Urinary bladder (tissue), 4 donors: ENCODE data around the gene HAND2. TPM values are rescaled to one million over a fixed set of nuclear protein-coding genes. Genes with fewer than 3 reads are reported as not detected.

ENCODE experiments used
- DNase-seq: peaks from one replicate; pipeline ENCODE4 v3.0.0-alpha.2; 2015; ENCODE audit errors: extremely low spot score
- H3K27ac ChIP-seq: one replicate; pipeline ENCODE4 v1.5.1; 2013; ENCODE audit warnings: low read depth, mild to moderate bottlenecking, moderate library complexity
- H3K36me3 ChIP-seq: one replicate; pipeline ENCODE4 v1.6.1; 2013; ENCODE audit warnings: mild to moderate bottlenecking, moderate library complexity; ENCODE audit not compliant: insufficient read depth
- H3K4me1 ChIP-seq: one replicate; pipeline ENCODE4 v1.6.1; 2013; ENCODE audit warnings: mild to moderate bottlenecking, moderate library complexity; ENCODE audit not compliant: insufficient read depth
- H3K4me3 ChIP-seq: one replicate; pipeline ENCODE4 v1.5.1; 2013; ENCODE audit warnings: low read depth, low read length
- WGBS: extraction: QIAGEN DNeasy Blood & Tissue Kit; methylation state at CpG from one replicate; pipeline ENCODE4 v1.1.7; 2013; 5-methylcytosine and 5-hydroxymethylcytosine counted together
- polyA plus RNA-seq: library from polyadenylated mRNA; stranded (reverse); fragments of 200-250 nt; gene quantifications from one replicate; pipeline ENCODE4 v1.2.3, GENCODE V29; 2013
- total RNA-seq: library from RNA; depleted of rRNA; stranded (reverse); fragments of >200 nt; gene quantifications from one replicate; pipeline ENCODE4 v1.2.3, GENCODE V29; 2014
- donor health status: healthy with polysubstance abuse.
- donor health status: healthy.

The HAND2 gene
- total and polyA plus RNA-seq, 2 donors, result 14.5 to 75.1 TPM

DNA sequence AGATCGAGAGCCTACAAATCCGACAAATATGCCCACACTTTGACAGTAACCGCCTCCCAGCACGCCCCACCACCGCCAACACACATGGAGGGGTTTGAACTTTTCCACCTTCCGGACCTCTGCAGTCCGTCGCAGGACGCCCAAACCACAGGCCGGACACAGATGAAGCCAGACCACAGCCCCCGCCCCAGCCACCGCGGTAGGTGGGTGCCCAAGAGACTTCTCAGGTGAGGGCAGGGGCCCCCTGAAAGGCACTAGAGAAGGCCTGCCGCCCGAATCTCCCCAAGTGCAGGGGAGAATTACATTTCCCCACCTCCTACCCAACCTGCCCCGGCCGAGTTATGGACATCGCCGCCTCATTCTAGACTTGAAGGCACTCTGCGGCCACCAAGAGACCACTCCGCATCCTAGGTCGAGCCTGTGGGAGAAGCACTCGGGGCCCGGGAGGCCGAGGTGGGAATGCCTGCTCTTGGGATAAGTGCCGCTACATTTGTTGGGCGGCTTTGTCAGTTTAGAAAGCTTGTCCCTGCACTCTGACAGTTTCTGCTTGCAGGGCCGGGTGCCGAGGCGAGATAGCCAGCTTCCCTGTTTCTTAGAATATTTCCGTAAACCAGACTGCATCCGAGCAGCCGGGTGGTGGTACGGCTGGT is 21.5 kb downstream of the HAND2 start:
- H3K4me1 ChIP-seq, result no peaks in the 10 kb centered on the region

DNA sequence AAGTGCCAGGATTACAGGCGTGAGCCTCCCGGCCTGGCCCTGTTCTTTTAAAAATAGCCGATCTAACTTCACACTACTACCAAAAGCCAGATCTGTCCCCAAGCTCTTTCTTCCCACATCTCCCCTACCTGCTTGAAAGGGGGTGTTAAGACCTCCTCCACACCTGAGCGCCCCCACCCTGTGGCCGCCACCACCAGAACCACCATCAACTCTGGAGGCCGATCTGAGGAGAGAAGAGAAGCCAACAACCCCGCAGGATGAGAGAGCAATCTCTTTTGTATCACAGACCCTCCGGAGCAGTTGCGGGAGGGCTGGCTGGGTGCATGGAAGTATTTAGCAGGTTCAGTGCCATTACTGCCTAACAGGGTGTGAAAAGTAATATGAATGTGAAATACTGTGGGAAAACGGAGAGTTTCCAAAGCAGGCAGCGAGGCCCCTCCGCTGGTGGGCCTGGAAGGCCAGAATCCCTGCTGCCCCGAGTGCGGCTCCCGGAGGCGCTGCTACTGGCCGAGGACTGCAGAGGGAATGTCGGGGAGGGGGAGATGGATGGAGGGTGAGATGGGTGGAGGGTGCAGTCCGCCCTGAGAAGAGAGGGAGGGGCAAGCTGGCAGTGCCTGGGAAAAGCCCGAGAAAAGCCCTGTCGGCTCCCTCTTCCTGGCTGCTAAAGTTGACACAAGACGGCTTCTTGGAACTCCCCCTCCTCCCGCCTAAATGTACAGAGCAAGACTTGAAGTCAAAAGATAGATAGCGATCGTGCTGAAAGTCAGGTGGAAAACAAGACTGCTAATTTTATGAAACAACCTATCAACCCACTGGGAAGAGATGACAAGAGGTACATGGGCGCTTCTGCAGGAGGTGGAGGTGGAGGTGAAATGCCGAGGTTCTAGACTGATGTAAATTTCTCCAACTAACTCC is 22.3 kb downstream of the HAND2 start:
- no peaks in the 10 kb centered on the region for H3K4me1 ChIP-seq
- H3K4me3 ChIP-seq, result no peak overlapping the region
- no peak for DNase-seq
- 71% methylated on average over 27 of the region's 27 CpGs for WGBS
- H3K36me3 ChIP-seq, result no peaks in the 10 kb centered on the region
- no peak overlapping the region for H3K27ac ChIP-seq

More for the DNA sequence above, 21.5 kb downstream of the HAND2 start:
- H3K27ac ChIP-seq, result no peak overlapping the region
- H3K36me3 ChIP-seq, result no peaks in the 10 kb centered on the region
- 61% methylated on average over 34 of the region's 34 CpGs for WGBS
- no peak for DNase-seq
- H3K4me3 ChIP-seq, result no peak overlapping the region

DNA sequence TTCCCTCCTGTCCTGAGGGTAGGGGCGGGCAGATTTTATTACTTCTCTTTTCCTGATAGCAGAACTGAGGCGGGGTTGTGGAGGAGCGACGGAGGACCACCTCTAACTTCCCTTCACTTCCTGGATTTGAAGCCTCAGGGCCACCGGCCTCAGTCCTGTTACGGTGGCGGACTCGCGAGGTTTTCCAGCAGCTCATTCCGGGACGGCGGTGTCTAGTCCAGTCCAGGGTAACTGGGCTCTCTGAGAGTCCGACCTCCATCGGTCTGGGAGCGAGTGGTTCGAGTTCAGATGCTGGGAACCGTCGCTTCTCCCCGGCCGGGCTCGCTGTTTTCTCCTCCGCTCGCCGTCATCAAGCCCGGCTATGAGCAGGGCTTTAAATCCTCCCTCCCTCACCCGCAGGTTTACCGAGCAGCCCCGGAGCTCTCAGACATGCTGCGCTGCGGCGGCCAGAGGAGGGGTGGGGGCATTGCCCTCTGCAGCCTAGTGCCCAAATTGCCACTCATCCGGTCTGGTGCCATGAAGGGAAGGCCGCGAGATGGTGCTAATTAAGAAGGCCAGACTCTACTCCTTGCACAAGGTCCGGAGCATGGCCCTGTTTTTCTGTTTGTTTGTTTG is 23.3 kb downstream of the HAND2 start:
- Histone ChIP-seq H3K27ac (no peak overlapping the region), H3K4me1 (no peaks in the 10 kb centered on the region), H3K4me3 (no peak overlapping the region), H3K36me3 (no peaks in the 10 kb centered on the region)
- no peak for DNase-seq
- 60% methylated on average over 35 of the region's 35 CpGs for WGBS

DNA sequence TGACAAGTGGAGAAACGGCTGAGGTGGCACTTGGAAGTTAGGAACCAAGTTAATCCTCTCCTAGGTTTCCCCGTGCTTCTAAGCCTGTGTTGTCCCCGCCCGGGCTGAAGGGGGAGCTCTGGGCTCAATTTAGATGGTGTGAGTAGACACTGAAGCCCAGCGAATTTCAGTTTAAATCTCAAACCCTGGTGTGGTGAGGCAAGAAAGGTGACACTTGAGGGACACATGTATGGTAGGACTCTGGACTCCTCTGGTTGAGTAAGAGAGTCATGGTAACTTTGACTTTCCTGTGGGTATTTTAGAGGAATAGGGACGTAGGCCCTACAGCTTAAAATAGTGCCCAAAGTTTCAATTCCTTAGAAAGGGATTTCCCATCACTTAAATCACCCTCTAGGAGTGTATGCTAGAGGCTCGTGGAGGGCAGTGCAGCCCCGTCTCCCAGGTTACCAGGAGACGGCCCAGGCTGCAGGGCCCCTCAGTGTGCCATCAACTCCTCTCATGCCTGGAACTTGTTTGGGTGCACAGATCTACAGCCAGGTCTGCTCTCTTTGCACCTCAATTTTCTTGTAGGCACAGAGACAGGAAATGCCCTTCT is 24.0 kb downstream of the HAND2 start:
- Histone ChIP-seq H3K36me3 (no peaks in the 10 kb centered on the region), H3K4me1 (no peaks in the 10 kb centered on the region), H3K4me3 (no peak overlapping the region), H3K27ac (no peak overlapping the region)
- no peak for DNase-seq
- 22% methylated on average over 9 of the region's 9 CpGs for WGBS

DNA sequence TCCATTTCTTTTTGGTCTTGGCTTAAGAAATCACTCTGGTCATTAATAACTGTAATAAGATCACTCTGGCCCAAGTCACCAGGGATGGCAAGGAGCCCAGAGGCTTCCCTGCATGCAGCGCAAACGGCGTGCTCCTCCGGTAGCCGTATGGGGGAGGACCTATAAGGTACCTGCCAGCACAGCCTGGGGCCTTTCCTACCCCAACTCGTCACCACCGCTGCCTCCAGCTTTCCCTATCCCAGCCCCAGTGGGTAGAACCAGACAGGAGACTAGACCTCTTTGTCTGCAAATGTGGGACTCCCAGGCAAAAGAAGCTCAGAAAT is 25.9 kb downstream of the HAND2 start:
- DNase-seq, result no peak

DNA sequence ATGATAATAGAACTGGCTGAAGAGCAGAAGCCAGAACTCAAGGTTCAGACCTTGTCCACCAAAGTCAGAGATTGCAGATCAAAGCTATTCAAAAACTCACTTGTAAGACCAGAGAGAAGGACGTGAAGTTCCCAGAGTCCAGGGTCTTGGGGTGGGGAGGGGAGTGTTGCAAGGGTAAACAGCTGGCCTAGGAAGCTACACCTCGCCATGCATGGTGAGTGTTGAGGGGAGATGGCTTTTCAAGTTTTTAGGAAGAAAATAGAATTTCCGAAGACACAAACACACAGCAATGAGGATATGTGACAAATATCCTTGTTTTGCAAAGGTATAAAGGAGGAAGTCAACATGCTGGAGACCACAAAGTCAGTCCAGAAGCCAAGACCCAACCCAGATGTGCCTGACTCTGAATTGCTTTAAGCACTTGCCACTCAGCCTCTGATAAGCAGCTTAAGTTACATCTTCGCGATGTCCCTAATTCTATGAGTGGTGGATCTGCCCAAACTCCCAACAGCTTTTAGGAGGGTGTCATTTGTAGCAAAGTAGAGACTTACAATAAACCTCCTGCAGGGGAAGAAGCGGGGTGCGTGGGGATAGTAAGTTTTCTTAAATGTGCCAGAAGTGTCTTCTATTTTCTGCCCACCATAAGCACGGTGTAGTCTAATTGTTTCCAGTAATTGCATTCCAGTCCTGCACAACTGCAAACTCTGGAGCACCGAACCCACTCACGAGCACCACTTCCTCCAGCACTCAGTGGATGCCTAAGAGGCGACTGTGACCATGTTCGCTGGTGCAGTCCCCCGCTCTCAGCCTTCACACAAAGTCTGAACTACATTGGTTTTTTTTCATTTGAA is 26.5 kb downstream of the HAND2 start:
- H3K4me1 ChIP-seq, result no peaks in the 10 kb centered on the region
- DNase-seq, result no peak
- H3K27ac ChIP-seq, result no peak overlapping the region
- H3K36me3 ChIP-seq, result no peaks in the 10 kb centered on the region
- no peak overlapping the region for H3K4me3 ChIP-seq
- WGBS, result 71% methylated on average over 13 of the region's 13 CpGs

More for the DNA sequence above, 25.9 kb downstream of the HAND2 start:
- no peaks in the 10 kb centered on the region for H3K4me1 ChIP-seq
- H3K27ac ChIP-seq, result no peak overlapping the region
- WGBS, result 43% methylated on average over 7 of the region's 7 CpGs
- H3K4me3 ChIP-seq, result no peak overlapping the region
- no peaks in the 10 kb centered on the region for H3K36me3 ChIP-seq

DNA sequence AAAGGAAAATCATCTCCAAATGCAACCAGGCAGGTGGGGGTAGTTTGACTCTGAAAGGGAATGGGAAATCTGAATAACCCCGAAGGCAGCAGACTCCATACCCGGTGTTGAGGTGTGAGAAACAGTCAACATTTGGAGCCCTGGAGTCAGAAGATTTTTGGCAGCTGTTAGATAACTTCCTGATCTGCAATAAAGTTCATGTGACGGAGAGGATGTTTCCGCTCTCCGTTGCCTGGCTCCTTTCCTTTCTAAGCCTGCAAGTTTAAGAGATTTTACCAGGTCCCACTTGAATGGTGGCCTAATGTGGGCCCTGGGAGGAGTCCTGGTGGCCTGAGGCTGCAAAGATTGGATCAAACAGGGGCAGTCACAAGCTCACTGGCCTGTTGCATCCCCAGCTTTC is 27.7 kb downstream of the HAND2 start:
- no peak overlapping the region for H3K4me3 ChIP-seq
- H3K4me1 ChIP-seq, result no peaks in the 10 kb centered on the region
- no peak for DNase-seq
- H3K27ac ChIP-seq, result no peak overlapping the region
- H3K36me3 ChIP-seq, result no peaks in the 10 kb centered on the region
- 49% methylated on average over 5 of the region's 5 CpGs for WGBS

DNA sequence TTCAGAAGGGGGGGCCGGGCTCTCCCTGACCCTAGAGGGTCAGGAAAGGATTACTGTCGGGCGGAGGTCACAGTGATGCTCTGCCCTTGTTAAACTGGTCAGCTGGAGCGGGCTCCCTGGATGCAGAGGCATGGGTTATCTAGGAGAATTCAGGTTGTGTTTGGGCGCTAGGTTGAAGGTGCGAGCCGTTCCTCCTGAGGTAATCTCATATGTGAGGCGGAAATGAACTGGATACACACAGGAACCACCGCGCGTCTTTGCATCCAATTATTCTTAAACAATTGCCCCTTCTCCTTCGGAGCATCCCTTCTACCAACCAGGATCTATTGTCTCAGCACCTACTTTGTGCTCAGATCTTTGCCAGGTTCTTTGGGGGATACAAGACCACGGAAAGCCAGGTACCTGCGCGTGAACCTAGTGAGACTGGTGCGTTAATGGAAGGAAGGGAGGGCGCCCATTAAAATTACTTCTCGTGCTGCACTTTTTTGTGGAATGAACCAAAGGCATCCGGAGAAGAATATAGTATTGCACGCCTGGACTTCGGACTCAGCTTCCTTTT is 28.4 kb downstream of the HAND2 start:
- Histone ChIP-seq H3K27ac (no peak overlapping the region), H3K4me1 (no peaks in the 10 kb centered on the region), H3K36me3 (no peaks in the 10 kb centered on the region), H3K4me3 (no peak overlapping the region)
- 57% methylated on average over 21 of the region's 21 CpGs for WGBS
- no peak for DNase-seq

DNA sequence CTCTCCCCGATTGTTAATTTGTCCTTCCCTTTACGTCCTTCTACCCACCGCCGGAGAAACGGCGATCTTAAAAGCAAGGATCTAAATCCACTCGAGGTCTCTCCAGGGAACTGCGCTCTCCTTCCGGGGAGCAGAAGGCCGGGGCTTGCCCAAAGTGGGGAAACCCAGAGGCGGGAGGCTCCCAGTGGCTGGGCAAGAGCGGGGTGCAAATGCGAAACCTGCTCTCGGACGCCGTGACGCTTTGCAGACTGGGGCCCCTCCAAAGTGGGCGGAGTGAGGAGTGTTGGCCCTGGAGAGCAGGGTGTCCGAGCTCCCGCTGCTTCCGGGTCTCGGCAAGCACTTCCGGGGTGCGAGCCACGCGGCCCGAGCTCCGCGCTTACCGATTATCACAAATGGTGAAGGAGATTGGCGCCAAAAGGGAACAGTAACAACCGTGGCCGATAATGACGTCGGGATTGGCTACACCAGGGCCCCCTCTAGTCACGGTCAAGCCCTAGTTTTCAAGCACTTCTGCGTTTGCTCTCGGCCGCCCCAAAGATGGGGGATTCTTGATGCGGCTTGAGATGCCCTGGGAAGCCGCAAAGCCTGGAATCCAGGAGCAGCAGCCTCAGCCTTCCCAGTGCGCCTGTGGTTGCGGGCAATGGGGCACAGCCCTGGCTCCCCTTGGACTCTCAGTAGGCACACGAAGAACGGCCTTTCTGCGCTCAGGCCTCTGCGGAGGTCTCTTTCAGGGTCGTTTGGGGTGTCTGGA is 29.0 kb downstream of the HAND2 start:
- 43% methylated on average over 48 of the region's 48 CpGs for WGBS
- H3K36me3 ChIP-seq, result no peaks in the 10 kb centered on the region

DNA sequence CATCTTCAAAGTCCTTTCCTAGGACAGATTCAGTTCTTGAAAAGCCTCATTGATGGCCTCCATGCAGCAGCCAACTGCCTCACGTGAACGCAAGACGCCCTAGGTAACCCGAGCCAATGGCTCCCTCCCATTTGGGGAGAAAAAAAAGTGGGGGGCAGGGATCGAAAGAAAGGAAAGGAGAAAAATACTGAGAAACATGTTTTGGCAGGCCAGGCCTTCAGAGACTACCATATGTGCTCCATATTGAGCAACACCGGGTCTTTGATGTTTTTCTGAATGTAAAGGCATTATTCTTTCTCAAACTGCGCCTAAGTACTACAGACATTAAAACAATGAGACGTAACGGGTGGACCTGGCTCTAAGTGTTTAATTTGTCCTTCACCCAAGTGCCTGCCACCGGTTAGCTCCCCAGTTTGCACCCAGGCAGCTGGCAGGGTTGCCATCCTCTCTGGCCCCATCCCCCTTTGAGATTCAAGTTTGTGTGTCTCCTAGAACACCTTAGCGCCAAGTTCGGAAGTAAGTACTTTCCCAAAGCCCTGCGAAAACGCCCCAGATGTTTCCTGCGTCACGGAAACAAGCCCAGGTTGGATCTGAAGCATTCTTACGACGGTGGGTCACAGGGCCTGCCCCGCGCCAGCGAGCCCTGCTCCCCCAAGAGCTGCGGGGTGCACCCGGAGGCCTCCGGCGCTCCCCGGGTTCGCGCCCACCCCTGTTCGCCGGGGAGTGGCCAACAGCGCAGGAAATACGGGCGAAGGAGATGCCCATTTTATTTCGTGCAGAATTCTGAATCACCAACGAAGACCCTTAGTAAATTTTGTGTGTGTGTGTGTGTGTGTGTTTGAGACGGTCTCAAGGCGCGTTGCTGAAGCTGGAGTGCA is 30.1 kb downstream of the HAND2 start:
- H3K4me3 ChIP-seq, result no peak overlapping the region
- H3K27ac ChIP-seq, result no peak overlapping the region
- WGBS, result 59% methylated on average over 38 of the region's 38 CpGs
- DNase-seq, result no peak
- no peaks in the 10 kb centered on the region for H3K36me3 ChIP-seq
- H3K4me1 ChIP-seq, result no peaks in the 10 kb centered on the region

More for the DNA sequence above, 29.0 kb downstream of the HAND2 start:
- no peak for DNase-seq
- Histone ChIP-seq H3K4me3 (peak overlapping the region; percentile 8), H3K27ac (no peak overlapping the region), H3K4me1 (no peaks in the 10 kb centered on the region)

DNA sequence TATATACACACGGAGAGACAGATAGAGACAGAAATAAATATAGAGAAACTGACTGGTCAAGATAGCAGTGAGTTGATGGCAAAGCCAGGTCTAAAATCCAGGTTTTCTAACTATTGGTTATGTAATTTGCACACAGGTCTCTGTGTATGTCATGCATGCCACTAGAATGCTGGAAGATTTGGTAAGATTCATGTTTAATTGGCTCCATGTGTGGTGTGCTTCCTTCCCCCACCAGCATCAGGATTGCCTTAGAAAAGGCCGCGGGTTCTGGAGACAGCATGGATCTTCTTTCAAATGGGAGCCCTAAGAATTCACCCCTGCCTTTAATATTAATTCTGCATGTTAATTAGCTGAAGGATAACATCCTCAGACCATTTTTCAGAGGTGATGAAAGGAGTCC is 31.3 kb downstream of the HAND2 start:
- DNase-seq, result no peak
- 85% methylated on average over 3 of the region's 3 CpGs for whole genome bisulfite sequencing

More for the DNA sequence above, 31.3 kb downstream of the HAND2 start:
- no peaks in the 10 kb centered on the region for H3K4me1 ChIP-seq
- no peaks in the 10 kb centered on the region for H3K36me3 ChIP-seq
- H3K4me3 ChIP-seq, result no peak overlapping the region
- no peak overlapping the region for H3K27ac ChIP-seq
